ENCODE results near the gene ANKFN1. TPM values are rescaled to one million over a fixed set of nuclear protein-coding genes. Genes with fewer than 3 reads are reported as not detected.

ANKFN1 gene
- total and polyA plus RNA-seq, 10 of the 15 experiments (the other 5 are each of a cell fraction or from before 2014, with no cell fraction given), result 0.19 TPM; not detected in 9

DNA sequence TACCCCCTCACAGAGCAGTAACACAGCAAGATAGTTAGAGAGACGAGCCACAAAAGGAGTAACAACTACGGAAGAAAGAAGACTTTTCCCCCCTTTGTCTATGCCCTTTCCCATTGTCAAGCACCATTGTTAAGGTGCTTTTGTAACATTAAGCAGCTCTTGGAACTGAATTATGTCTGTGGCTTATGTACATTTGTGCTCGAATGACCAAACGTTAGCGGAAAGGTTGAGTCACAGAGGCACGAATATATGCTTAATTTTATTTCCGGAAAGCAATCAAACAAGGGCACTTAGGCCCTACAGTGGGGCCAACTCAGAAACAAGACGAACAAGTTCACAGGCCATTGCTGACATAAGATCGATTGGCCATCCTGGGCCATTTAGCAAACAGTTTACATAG lies 109.5 kb downstream of the ANKFN1 start:
- CTCF ChIA-PET, result no interaction called here
- Histone ChIP-seq H2AFZ (ENCODE audit: control insufficient read depth, low read depth, low read length) (no peak overlapping the region), H3K4me1 (ENCODE audit: control insufficient read depth, insufficient read depth, low read length) (no peaks in the 10 kb centered on the region), H3K9me3 (replicated peaks; ENCODE audit: control insufficient read depth, insufficient read depth, low read length) (no peaks in the 10 kb centered on the region), H3K79me2 (ENCODE audit: control insufficient read depth, insufficient read depth, low read length) (no peaks in the 10 kb centered on the region), H4K20me1 (ENCODE audit: control insufficient read depth, insufficient read depth) (no peaks in the 10 kb centered on the region), H3K4me2 (ENCODE audit: control insufficient read depth, insufficient read depth) (no peak overlapping the region), H3K27ac (ENCODE audit: control insufficient read depth, insufficient read depth) (no peak overlapping the region), H3K36me3 (ENCODE audit: control insufficient read depth in 2 of 2, insufficient read depth in 2 of 2, low read length in 1 of 2) (no peaks in the 10 kb centered on the region), H3K27me3 (replicated peaks in 1 of 2; ENCODE audit: control insufficient read depth in 2 of 2, insufficient read depth in 2 of 2, low read length in 1 of 2) (no peaks in the 10 kb centered on the region), H3K4me3 (no peak overlapping the region), H3K9ac (ENCODE audit: control insufficient read depth, insufficient read depth, low read length) (no peak overlapping the region)
- TF ChIP-seq CREM (IDR thresholded peaks at IDR 0.05; ENCODE audit: low read depth), result no peak
- SMC1A ChIA-PET (ENCODE audit: uncharacterized antibody, unreplicated experiment), result no interaction called here
- in situ Hi-C loops (cut with MboI) (no loop called here), intact Hi-C loops (cut with micrococcal nuclease; ENCODE audit: unreplicated experiment) (no loop called here)
- RAD21 ChIA-PET (ENCODE audit: unreplicated experiment), result no interaction called here
- ATAC-seq, result no peak
- 54% methylated on average over 9 of the region's 9 CpGs for WGBS (ENCODE audit: insufficient coverage, insufficient replicate concordance, low lambda C conversion rate, missing lambda C conversion rate)
- no peak for FAIRE-seq
- no TSS peak for BruUV-seq (replicated peaks)
- no peak for DNase-seq (ENCODE audit: low read depth, low spot score)
- POLR2A ChIA-PET, result no interaction called here

DNA sequence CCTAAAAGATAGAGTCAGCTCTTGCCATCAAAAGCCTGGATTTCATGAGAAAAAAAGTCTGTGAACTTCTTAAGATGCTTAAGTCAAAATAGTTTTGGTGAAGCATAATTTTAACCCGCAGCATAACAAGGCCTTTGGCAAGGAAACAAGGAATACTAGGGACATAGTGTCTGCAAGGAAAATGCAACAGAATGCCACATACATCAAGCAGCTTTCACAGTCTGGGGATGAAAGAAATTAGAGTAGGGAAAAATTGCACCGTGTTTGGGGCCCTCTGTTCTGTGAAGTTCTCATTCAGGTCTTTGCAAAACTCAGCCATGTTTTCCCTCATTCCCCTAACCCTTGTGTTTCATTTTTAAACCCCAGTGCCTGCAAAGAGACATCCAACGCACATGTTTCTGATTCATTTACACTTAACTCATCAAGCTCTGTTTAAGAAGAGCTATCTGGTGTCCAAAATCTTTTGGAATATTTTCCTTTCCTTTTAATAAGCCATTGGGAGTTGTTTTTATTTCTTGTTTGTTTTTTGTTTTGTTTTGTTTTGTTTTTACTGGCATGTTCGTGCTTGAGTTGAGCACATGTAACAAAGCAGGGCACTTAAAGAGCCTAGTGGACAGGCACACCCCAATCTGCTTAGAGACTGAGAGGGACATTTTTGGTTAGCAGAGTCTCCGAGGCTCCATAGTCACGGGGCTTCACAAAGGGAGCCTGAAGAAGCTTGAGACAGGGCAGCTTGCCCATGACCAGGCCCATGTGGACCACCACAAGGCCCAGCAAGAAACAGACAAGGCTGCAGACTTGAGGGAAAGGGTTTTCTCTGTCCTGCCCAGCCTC lies 116.5 kb downstream of the ANKFN1 start:
- no peak for FAIRE-seq
- Histone ChIP-seq H3K4me2 (ENCODE audit: control insufficient read depth, insufficient read depth) (no peak overlapping the region), H4K20me1 (ENCODE audit: control insufficient read depth, insufficient read depth) (no peaks in the 10 kb centered on the region), H3K9ac (ENCODE audit: control insufficient read depth, insufficient read depth, low read length) (no peak overlapping the region), H3K27ac (ENCODE audit: control insufficient read depth, insufficient read depth) (no peak overlapping the region), H3K27me3 (replicated peaks in 1 of 2; ENCODE audit: control insufficient read depth in 2 of 2, insufficient read depth in 2 of 2, low read length in 1 of 2) (no peaks in the 10 kb centered on the region), H3K4me3 (no peak overlapping the region), H3K4me1 (ENCODE audit: control insufficient read depth, insufficient read depth, low read length) (no peaks in the 10 kb centered on the region), H2AFZ (ENCODE audit: control insufficient read depth, low read depth, low read length) (no peak overlapping the region), H3K9me3 (replicated peaks; ENCODE audit: control insufficient read depth, insufficient read depth, low read length) (no peaks in the 10 kb centered on the region), H3K36me3 (ENCODE audit: control insufficient read depth in 2 of 2, insufficient read depth in 2 of 2, low read length in 1 of 2) (no peaks in the 10 kb centered on the region), H3K79me2 (ENCODE audit: control insufficient read depth, insufficient read depth, low read length) (no peaks in the 10 kb centered on the region)
- in situ Hi-C loops (cut with MboI) (no loop called here), intact Hi-C loops (cut with micrococcal nuclease; ENCODE audit: unreplicated experiment) (no loop called here)
- POLR2A ChIA-PET, result no interaction called here
- RAD21 ChIA-PET (ENCODE audit: unreplicated experiment), result no interaction called here
- ATAC-seq, result no peak
- SMC1A ChIA-PET (ENCODE audit: uncharacterized antibody, unreplicated experiment), result no interaction called here
- no TSS peak for BruUV-seq (replicated peaks)
- WGBS (ENCODE audit: insufficient coverage, insufficient replicate concordance, low lambda C conversion rate, missing lambda C conversion rate), result 16% methylated on average over 6 of the region's 6 CpGs
- CTCF ChIA-PET, result no interaction called here
- TF ChIP-seq RB1 (IDR thresholded peaks at IDR 0.05; ENCODE audit: borderline replicate concordance), result no peak
- no peak for TF ChIP-seq CBFB (IDR thresholded peaks at IDR 0.05; ENCODE audit: low read depth)
- TF ChIP-seq SUZ12 (IDR thresholded peaks at IDR 0.05; ENCODE audit: unreplicated experiment), result no peak
- no peak for TF ChIP-seq TAF1 (IDR thresholded peaks at IDR 0.05; ENCODE audit: borderline replicate concordance, low read depth, low read length)
- DNase-seq (ENCODE audit: low read depth, low spot score), result no peak
